Peyer's patch (tissue), 4 donors: Measurements from ENCODE around the gene UBAP1.

Experiments used
- POLR2A ChIP-seq, 2 donors: fragments of 450-650 bp; IDR thresholded peaks; one replicate each; pipeline ENCODE4 v1.5.1; 2017; ENCODE audit warnings: antibody characterized with exemption in 2 of 2, mild to moderate bottlenecking in 2 of 2, moderate library complexity in 2 of 2
- TF ChIP-seq, protein P1 (sequence below), 6 experiments: fragments of 450-650 bp in 4 of 6; fragments of 200-600 bp in 2 of 6; sonication (generic) in 1 of 6; IDR thresholded peaks; one replicate each; pipeline ENCODE4 v1.5.1; 2017 to 2019; ENCODE audit warnings: antibody characterized with exemption in 6 of 6, mild to moderate bottlenecking in 3 of 6, moderate library complexity in 1 of 6

- TF ChIP-seq, protein P1, sequence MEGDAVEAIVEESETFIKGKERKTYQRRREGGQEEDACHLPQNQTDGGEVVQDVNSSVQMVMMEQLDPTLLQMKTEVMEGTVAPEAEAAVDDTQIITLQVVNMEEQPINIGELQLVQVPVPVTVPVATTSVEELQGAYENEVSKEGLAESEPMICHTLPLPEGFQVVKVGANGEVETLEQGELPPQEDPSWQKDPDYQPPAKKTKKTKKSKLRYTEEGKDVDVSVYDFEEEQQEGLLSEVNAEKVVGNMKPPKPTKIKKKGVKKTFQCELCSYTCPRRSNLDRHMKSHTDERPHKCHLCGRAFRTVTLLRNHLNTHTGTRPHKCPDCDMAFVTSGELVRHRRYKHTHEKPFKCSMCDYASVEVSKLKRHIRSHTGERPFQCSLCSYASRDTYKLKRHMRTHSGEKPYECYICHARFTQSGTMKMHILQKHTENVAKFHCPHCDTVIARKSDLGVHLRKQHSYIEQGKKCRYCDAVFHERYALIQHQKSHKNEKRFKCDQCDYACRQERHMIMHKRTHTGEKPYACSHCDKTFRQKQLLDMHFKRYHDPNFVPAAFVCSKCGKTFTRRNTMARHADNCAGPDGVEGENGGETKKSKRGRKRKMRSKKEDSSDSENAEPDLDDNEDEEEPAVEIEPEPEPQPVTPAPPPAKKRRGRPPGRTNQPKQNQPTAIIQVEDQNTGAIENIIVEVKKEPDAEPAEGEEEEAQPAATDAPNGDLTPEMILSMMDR (IDR thresholded peaks at IDR 0.05): no peak
- no peak for TF ChIP-seq POLR2A (IDR thresholded peaks at IDR 0.05)
Measured at GRCh38 chr9:34203275-34203991, 24.6 kb downstream of the UBAP1 start.
